Activated CD4-positive, alpha-beta T cell treated with anti-CD3 and anti-CD28 coated beads for 36 hours (primary cell): ENCODE results near the gene WDR82. TPM values are rescaled to one million over a fixed set of nuclear protein-coding genes. Genes with fewer than 3 reads are reported as not detected.
"Not testable (repeated sequence)": the region's sequence is repeated elsewhere in the genome, so short reads cannot be mapped to it uniquely, and the experiment has no call there.

Source experiments
- ATAC-seq: fragments of 200-7000 bp; cut with Tn5 transposase; one replicate; pipeline ENCODE4 v1.10.0; 2021; ENCODE audit warnings: mild to moderate bottlenecking, moderate library complexity
- CTCF ChIA-PET: fragments of 350-600 bp; sonication (Branson Sonifier 250); formaldehyde crosslinking; loops from one replicate; lab custom pipeline; 2021; ENCODE audit warnings: antibody characterized with exemption; lab: Charles Lee
- POLR2A ChIA-PET: fragments of 350-600 bp; sonication (Branson Sonifier 250); formaldehyde crosslinking; loops from one replicate; lab custom pipeline; 2021; ENCODE audit warnings: antibody characterized with exemption, inconsistent platforms; lab: Charles Lee
- DNase-seq: peaks from one replicate; pipeline ENCODE4 v3.0.0-alpha.2; 2020
- H3K27ac Mint-ChIP-seq: one replicate; pipeline ENCODE4 v1.8.0; 2021; ENCODE audit warnings: mixed read lengths
- H3K27me3 Mint-ChIP-seq: one replicate; pipeline ENCODE4 v1.8.0; 2021; ENCODE audit warnings: mixed read lengths
- H3K36me3 Mint-ChIP-seq: one replicate; pipeline ENCODE4 v1.8.0; 2021; ENCODE audit warnings: low read depth, mixed read lengths
- H3K4me1 Mint-ChIP-seq: one replicate; pipeline ENCODE4 v1.8.0; 2021; ENCODE audit warnings: mixed read lengths
- H3K4me3 Mint-ChIP-seq: one replicate; pipeline ENCODE4 v1.8.0; 2021; ENCODE audit warnings: mild to moderate bottlenecking, moderate library complexity, mixed read lengths
- H3K9me3 Mint-ChIP-seq: one replicate; pipeline ENCODE4 v1.8.0; 2021; ENCODE audit warnings: low read depth, mixed read lengths
- intact Hi-C, 2 experiments: fragments of 100-400 bp; cut with DNase I in 1 of 2; cut with micrococcal nuclease in 1 of 2; formaldehyde crosslinking; loops; one replicate each; pipeline versions ENCODE4 v1.14.2 to v1.15.1; 2022 to 2024; cut with DNase I, micrococcal nuclease
- total RNA-seq, 2 experiments: library from RNA; stranded (reverse); gene quantifications; one replicate each; pipeline ENCODE4 v1.2.3, GENCODE V29; 2021

Gene WDR82
- total RNA-seq, 2 experiments from 2014 or later, result 95.2 to 113 TPM

DNA sequence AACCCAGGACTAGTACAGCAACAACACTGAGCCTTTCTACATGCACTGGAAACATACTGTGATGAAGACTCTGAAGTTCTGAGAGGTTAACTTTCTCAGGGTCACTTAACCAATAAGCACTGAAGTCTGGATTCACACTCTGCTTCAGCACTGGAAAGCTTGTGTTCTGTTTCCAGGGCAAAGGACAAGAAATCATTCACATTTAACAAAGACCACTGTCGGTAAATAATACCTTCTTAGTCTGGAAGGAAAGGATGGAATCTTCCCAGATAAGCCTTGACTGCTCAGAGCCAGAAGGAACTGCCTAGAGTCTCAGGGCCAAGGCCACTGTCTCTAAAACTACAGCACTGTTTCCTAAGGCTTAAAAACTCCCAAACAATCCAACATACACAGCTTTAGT, 4.9 kb upstream of the WDR82 start:
- no peaks in the 10 kb centered on the region for H3K9me3 Mint-ChIP-seq
- peaks cover 55% of the 10 kb centered on the region for H3K4me1 Mint-ChIP-seq
- H3K4me3 Mint-ChIP-seq, result no peak overlapping the region
- intact Hi-C loops, result no loop called here
- ChIA-PET CTCF (interaction anchor here (0.5 to 1.3 kb wide), 5 partner anchors 34 to 63 kb away, joined by 3 to 6 read pairs (median 3); no protein-coding TSS in a partner anchor), POLR2A (no interaction called here)
- H3K27me3 Mint-ChIP-seq, result no peaks in the 10 kb centered on the region
- DNase-seq (no peak), ATAC-seq (no peak)
- peaks cover 15% of the 10 kb centered on the region for H3K36me3 Mint-ChIP-seq
- H3K27ac Mint-ChIP-seq, result peak overlapping the region; percentile 70

DNA sequence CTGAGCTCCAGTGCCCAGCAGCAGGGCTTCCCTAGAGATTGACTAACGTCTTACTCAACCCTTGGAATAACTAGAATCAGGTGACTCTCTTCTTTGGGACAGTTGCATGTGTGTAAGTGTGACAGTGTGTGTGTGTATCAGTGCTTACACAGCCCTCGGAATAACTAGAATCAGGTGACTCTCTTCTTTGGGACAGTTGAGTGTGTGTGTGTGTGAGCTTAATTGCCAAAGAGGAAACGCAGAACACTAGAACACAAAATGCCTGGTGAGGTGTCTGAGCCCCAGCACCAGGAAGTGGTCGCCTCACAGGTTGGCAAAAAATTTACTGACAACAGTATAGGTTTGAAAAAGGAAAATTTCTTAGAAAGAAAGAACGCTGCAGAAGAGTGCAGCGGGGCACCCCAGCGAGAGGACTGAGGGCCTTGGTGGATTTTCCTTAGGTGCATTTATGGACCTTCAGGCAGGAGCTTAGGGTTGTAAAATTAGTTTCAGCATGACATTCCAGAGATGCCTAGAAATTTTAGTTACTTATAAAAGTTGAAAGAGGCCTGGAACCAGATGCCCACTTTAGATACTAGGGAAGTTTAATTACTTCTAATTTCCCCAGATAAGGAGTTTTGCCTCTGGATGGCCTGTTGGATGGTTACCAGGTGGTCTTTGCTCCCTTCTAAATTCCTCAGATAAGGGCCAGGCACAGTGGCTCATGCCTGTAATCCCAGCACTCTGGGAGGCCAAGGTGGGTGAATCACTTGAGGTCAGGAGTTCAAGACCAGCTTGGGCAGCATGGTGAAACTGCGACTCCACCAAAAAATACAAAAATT, 3.7 kb upstream of the WDR82 start:
- DNase-seq (peak; percentile 54), ATAC-seq (no peak)
- H3K9me3 Mint-ChIP-seq, result no peaks in the 10 kb centered on the region
- H3K4me3 Mint-ChIP-seq, result peak overlapping the region; percentile 23
- POLR2A ChIA-PET, result no interaction called here
- intact Hi-C loops, result no loop called here
- peak overlapping the region; percentile 87 for H3K27ac Mint-ChIP-seq
- H3K27me3 Mint-ChIP-seq, result no peaks in the 10 kb centered on the region
- CTCF ChIA-PET, result interaction anchor here (0.5 to 7.1 kb wide), 8 partner anchors 24 to 158 kb away, joined by 3 to 59 read pairs (median 4); no protein-coding TSS in a partner anchor
- H3K36me3 Mint-ChIP-seq, result peaks cover 21% of the 10 kb centered on the region
- peaks cover 55% of the 10 kb centered on the region for H3K4me1 Mint-ChIP-seq

DNA sequence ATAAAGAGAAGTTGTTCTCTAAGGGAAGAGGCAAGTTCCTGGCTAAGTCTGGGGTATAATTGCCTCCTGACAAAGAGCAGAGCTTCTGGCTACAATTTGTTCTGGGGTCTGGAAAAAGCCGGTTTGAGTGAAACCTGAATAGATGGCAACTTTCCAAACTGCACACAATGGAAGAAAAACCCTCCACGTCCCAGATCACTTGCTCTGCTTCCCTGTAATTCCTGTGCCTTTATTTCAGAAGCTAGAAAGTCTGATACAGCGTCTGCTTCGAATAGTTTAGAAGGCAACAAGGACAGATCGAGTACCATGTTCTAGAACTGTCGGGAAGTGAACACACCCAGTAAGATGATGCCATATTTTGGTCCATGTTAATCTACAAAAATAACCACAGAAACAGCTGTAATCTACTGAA, 1.6 kb upstream of the WDR82 start:
- Mint-ChIP-seq H3K4me1 (peaks cover 49% of the 10 kb centered on the region), H3K27me3 (no peaks in the 10 kb centered on the region), H3K36me3 (peaks cover 40% of the 10 kb centered on the region), H3K4me3 (peak overlapping the region; percentile 99), H3K27ac (peak overlapping the region; percentile 99), H3K9me3 (no peaks in the 10 kb centered on the region)
- intact Hi-C loops, result no loop called here
- DNase-seq, result no peak
- no peak for ATAC-seq
- ChIA-PET CTCF (interaction anchor here (0.6 to 7.1 kb wide), 17 partner anchors 8 to 279 kb away, joined by 3 to 59 read pairs (median 5); partner anchors contain the start of genes GLYCTK, POC1A and TWF2), POLR2A (interaction anchor here (1.3 kb wide), 1 partner anchor 59 kb away, joined by 4 read pairs; no protein-coding TSS in a partner anchor)

DNA sequence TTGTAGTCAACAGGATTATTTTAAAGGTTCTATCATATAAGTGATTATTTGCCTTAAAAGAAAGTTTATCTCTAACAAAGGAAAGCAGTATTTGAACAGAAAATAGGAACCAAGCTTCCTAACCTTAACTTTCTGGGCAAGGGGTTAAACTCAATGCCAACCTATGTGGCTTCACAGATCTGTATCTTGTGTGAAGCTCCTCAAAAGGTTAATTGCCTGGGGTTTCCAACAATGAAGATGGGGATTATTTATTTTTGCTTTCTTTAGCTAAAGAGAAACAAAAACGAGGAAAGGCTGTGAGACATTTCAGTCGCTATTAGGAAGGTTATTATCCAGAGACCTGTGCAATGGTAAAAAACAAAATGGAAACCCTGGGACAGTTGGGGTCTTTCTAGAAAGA, 1.1 kb upstream of the WDR82 start:
- intact Hi-C loops, result loop anchor here (2.0 to 10.0 kb wide), 11 partner anchors 125 to 1942 kb away; partner anchors contain the start of genes GNL3 (in 2 of the 2), PBRM1 (in 2 of the 2), POC1A (in 2 of the 2) and CISH (in 1 of the 2)
- peak overlapping the region; percentile 99 for H3K27ac Mint-ChIP-seq
- no peaks in the 10 kb centered on the region for H3K9me3 Mint-ChIP-seq
- peak overlapping the region; percentile 99 for H3K4me3 Mint-ChIP-seq
- H3K27me3 Mint-ChIP-seq, result no peaks in the 10 kb centered on the region
- ChIA-PET POLR2A (interaction anchor here (0.6 to 3.0 kb wide), 4 partner anchors 8 to 296 kb away, joined by 3 to 25 read pairs (median 12); partner anchors contain the start of genes ACY1, GLYCTK and TWF2), CTCF (interaction anchor here (0.6 to 7.1 kb wide), 18 partner anchors 8 to 532 kb away, joined by 3 to 59 read pairs (median 4); partner anchors contain the start of genes GLYCTK, POC1A and TWF2)
- H3K36me3 Mint-ChIP-seq, result peaks cover 44% of the 10 kb centered on the region
- H3K4me1 Mint-ChIP-seq, result peaks cover 51% of the 10 kb centered on the region
- no peak for ATAC-seq
- DNase-seq, result no peak

DNA sequence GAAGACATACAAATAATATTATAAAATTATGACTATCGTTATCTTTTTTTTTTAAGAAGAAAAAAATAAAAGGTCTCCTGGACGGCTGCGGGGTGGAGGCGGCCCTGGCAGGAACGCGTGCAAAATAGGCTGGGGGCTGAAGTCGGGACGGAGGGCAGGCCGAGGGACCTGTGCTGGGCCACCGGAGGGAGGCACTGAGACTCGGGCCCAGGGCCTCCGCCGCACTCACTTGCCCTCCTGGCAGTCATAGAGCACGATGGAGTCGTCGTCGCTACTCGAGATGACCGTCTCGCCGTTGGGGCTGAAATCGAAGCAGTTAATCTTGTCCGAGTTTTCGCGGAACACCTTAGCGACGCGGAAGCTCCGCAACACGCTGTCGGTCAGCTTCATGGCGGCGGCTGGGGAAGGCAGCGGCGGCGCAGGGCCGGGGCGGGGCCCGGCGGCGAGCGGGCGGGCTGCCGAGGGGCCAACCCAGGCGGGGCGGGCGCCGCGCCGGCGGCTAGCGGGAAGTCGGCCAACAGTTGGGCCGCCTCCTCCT, 408 bp downstream of the WDR82 start:
- Mint-ChIP-seq H3K27ac (peak overlapping the region; percentile 99), H3K4me1 (peaks cover 57% of the 10 kb centered on the region), H3K9me3 (no peaks in the 10 kb centered on the region), H3K36me3 (peaks cover 59% of the 10 kb centered on the region), H3K27me3 (no peaks in the 10 kb centered on the region), H3K4me3 (peak overlapping the region; percentile 99)
- ChIA-PET CTCF (interaction anchor here (0.7 to 7.1 kb wide), 15 partner anchors 10 to 123 kb away, joined by 3 to 59 read pairs (median 8); partner anchors contain the start of genes GLYCTK, POC1A, TLR9 and TWF2), POLR2A (interaction anchor here (0.6 to 3.5 kb wide), 17 partner anchors 9 to 1687 kb away, joined by 3 to 25 read pairs (median 5); partner anchors contain the start of genes DUSP7, GLYCTK, PPM1M and TWF2)
- peak; percentile 50 for ATAC-seq
- intact Hi-C loops, result loop anchor here (1.0 to 10.0 kb wide), 20 partner anchors 9 to 1941 kb away; partner anchors contain the start of genes GNL3 (in 2 of the 2), PBRM1 (in 2 of the 2), POC1A (in 2 of the 2) and RPL29 (in 2 of the 2)
- DNase-seq, result peak; percentile 81

DNA sequence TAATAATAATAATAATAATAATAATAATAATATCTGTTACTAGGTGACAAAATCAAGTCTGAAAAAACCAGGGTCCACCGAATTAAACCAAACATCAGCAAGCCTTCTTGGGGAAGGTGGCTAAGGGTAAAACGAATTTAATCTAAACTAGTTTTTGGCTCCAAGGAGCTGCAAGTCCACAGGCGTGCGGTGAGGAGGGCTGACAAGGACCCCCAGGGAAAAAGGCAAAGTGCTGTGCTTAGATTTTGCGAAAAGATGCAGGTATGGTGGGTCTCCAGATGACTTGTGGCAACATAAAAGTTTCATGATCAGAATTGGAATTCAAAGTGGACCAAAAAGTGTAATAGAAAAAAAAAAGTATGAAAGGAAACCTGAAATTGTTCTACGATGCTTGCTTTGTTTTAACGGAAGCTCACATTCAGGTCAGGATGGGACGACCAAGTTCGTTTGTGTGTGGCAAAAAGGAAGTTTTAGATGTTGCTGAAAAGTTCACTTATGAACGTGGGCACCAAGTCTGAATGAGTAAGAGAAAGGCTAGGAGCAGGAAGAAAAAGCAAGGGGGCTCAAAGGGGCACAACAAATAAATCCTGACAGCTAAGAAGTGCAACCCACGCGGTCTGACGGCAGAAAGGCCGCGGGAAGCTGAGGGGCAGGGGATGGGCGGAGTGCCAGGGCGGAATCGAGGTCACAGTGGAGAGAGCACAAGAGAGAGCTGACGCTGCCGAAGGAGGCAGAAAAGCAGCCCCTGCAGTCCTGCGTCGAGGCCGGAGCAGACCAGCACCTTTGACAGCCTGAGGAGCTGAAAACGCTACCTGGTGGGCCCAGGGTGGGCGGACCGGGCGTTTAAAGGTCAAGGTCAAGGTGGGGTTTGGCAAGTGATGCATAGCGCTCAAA, 1.1 kb downstream of the WDR82 start:
- H3K27ac Mint-ChIP-seq, result peak overlapping the region; percentile 99
- no peaks in the 10 kb centered on the region for H3K9me3 Mint-ChIP-seq
- intact Hi-C loops, result loop anchor here (2.0 to 10.0 kb wide), 10 partner anchors 79 to 1940 kb away; partner anchors contain the start of genes GNL3 (in 2 of the 2), PBRM1 (in 2 of the 2), ALAS1 (in 1 of the 2) and CISH (in 1 of the 2)

DNA sequence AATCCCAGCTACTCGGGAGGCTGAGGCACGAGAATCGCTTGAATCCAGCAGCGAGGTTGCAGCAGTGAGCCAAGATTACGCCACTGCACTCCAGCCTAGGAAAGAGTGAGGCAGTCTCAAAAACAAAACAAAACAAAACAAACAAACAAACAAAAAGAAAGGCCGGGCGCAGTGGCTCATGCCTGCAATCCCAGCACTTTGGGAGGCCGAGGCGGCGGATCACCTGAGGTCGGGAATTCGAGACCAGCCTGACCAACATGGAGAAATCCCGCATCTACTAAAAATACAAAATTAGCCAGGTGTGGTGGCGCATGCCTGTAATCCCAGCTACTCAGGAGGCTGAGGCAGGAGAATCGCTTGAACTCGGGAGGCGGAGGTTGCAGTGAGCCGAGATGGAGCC, 3.7 kb downstream of the WDR82 start:
- H3K9me3 Mint-ChIP-seq, H3K27me3 Mint-ChIP-seq, ATAC-seq, DNase-seq: not testable (repeated sequence)
- Mint-ChIP-seq H3K4me3 (peak overlapping the region; percentile 99), H3K4me1 (peaks cover 56% of the 10 kb centered on the region), H3K27ac (peak overlapping the region; percentile 99), H3K36me3 (peaks cover 84% of the 10 kb centered on the region)
- CTCF ChIA-PET, result interaction anchor here (0.8 kb wide), 1 partner anchor 118 kb away, joined by 3 read pairs; no protein-coding TSS in a partner anchor
- intact Hi-C loops, result loop anchor here (5.0 to 10.0 kb wide), 9 partner anchors 122 to 1937 kb away; partner anchors contain the start of genes GNL3 (in 2 of the 2), PBRM1 (in 2 of the 2), CISH (in 1 of the 2) and GLT8D1 (in 1 of the 2)
- POLR2A ChIA-PET, result interaction anchor here (0.6 kb wide), 1 partner anchor 73 kb away, joined by 3 read pairs; no protein-coding TSS in a partner anchor

More for the DNA sequence above, 1.1 kb downstream of the WDR82 start:
- peak; percentile 91 for DNase-seq
- peak overlapping the region; percentile 99 for H3K4me3 Mint-ChIP-seq
- POLR2A ChIA-PET, result interaction anchor here (0.6 to 3.5 kb wide), 15 partner anchors 10 to 1667 kb away, joined by 3 to 25 read pairs (median 7); partner anchors contain the start of genes DUSP7, GLYCTK, PPM1M and TWF2
- CTCF ChIA-PET, result interaction anchor here (0.6 to 7.1 kb wide), 20 partner anchors 10 to 205 kb away, joined by 3 to 59 read pairs (median 6); partner anchors contain the start of genes GLYCTK, POC1A, TLR9 and TWF2
- no peaks in the 10 kb centered on the region for H3K27me3 Mint-ChIP-seq
- ATAC-seq, result peak; percentile 39
- peaks cover 56% of the 10 kb centered on the region for H3K4me1 Mint-ChIP-seq
- H3K36me3 Mint-ChIP-seq, result peaks cover 65% of the 10 kb centered on the region

DNA sequence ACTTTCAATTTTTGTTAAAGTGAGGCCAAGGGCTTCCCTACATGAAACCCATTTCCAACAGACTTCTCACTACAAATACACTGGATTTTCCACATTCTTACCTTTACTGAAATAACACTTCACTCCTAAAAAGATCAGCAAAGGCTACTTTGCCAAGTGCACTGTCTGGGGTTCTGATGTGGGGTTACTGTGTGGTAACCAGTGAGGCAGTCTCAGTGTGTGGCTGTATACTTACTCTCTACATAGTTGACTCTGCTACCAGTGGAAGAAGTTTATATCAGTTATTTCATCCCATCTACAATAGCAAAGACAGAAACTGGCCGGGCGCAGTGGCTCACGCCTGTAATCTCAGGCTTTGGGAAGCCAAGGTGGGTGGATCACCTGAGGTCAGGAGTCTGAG, 5.6 kb downstream of the WDR82 start:
- CTCF ChIA-PET, result interaction anchor here (0.8 to 1.7 kb wide), 4 partner anchors 14 to 67 kb away, joined by 4 to 6 read pairs (median 4); no protein-coding TSS in a partner anchor
- POLR2A ChIA-PET, result no interaction called here
- peak overlapping the region; percentile 99 for H3K4me3 Mint-ChIP-seq
- H3K36me3 Mint-ChIP-seq, result peaks cover 92% of the 10 kb centered on the region
- DNase-seq (peak; percentile 36), ATAC-seq (peak; percentile 17)
- H3K27me3 Mint-ChIP-seq, result no peaks in the 10 kb centered on the region
- peaks cover 64% of the 10 kb centered on the region for H3K4me1 Mint-ChIP-seq
- H3K9me3 Mint-ChIP-seq, result no peaks in the 10 kb centered on the region
- intact Hi-C loops, result loop anchor here (10.0 kb wide), 4 partner anchors 278 to 1658 kb away; partner anchors contain the start of genes CISH (in 1 of the 2), GNL3 (in 1 of the 2), MAPKAPK3 (in 1 of the 2) and PBRM1 (in 1 of the 2)
- H3K27ac Mint-ChIP-seq, result peak overlapping the region; percentile 99

DNA sequence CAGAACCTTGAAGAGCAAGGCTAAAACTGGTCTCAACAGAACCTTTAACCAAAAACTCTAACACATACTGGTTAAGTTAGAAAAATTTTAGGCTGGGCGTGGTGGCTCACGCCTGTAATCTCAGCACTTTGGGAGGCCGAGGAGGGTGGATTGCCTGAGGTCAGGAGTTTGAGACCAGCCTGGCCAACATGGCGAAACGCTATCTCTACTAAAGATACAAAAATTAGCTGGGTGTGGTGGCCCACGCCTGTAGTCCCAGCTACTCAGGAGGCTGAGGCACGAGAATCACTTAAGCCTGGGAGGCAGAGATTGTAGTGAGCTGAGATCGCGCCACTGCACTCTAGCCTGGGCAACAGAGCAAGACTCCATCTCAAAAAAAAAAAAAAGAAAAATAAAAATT, 6.3 kb downstream of the WDR82 start:
- ChIA-PET POLR2A (interaction anchor here (0.7 kb wide), 1 partner anchor 37 kb away, joined by 3 read pairs; no protein-coding TSS in a partner anchor), CTCF (interaction anchor here (0.8 to 2.2 kb wide), 7 partner anchors 13 to 68 kb away, joined by 4 to 12 read pairs (median 5); partner anchors contain the start of gene PPM1M)
- peak overlapping the region; percentile 93 for H3K27ac Mint-ChIP-seq
- H3K36me3 Mint-ChIP-seq, result peaks cover 93% of the 10 kb centered on the region
- intact Hi-C loops, result loop anchor here (10.0 kb wide), 4 partner anchors 277 to 1657 kb away; partner anchors contain the start of genes CISH (in 1 of the 2), GNL3 (in 1 of the 2), MAPKAPK3 (in 1 of the 2) and PBRM1 (in 1 of the 2)
- peaks cover 71% of the 10 kb centered on the region for H3K4me1 Mint-ChIP-seq
- not testable (repeated sequence) for DNase-seq, ATAC-seq, H3K27me3 Mint-ChIP-seq, H3K9me3 Mint-ChIP-seq
- H3K4me3 Mint-ChIP-seq, result peak overlapping the region; percentile 99
